Measurements from ENCODE around the gene NDOR1. TPM values are rescaled to one million over a fixed set of nuclear protein-coding genes. Genes with fewer than 3 reads are reported as not detected.

Gene NDOR1
- polyA plus RNA-seq, 2 of the 4 experiments (the other 2 are of a cell fraction): 5.6 to 19.5 TPM

DNA sequence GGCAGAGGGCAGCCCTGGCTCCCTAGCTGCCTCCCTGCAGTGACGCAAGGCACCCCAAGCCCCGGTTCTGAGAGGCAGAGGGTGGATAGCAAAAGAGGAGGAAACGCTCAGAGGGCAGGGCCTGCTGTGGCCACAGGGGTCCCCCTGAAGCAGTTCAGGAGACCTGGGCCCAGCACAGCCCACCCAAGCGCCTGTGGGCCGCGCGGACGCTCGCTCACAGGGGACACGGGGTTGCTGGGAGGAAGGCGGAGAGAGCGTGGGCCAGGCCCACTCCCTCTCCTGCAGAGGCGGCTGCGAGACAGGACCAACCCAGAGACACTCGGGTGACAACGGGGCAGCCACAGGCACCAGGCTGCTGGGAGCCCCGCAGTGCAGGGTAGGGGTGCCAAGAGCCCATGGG lies 25.7 kb upstream of the NDOR1 start:
- H3K4me3 ChIP-seq: no peak overlapping the region
- ATAC-seq (no peak), FAIRE-seq (no peak), DNase-seq (ENCODE audit: low read depth in 1 of 2, low spot score in 1 of 2) (no peak)
- ChIA-PET CTCF (interaction anchor here (0.6 to 16.5 kb wide), 6 partner anchors 10 to 179 kb away, joined by 3 to 156 read pairs (median 18); partner anchors contain the start of genes ANAPC2, LRRC26 and SSNA1), POLR2A (interaction anchor here (1.2 kb wide), 1 partner anchor 61 kb away, joined by 3 read pairs; the partner anchor contains the start of gene TUBB4B)
- WGBS (ENCODE audit: missing lambda C conversion rate): 92% methylated on average over 16 of the region's 17 CpGs
- H3K4me1 ChIP-seq: no peaks in the 10 kb centered on the region
- H3K27ac ChIP-seq: no peak overlapping the region
- no peak overlapping the region for H3K4me2 ChIP-seq
- no peaks in the 10 kb centered on the region for H3K9me3 ChIP-seq
- TF ChIP-seq RCOR1 (IDR thresholded peaks at IDR 0.05; ENCODE audit: low read depth, low read length): no peak
- TF ChIP-seq ZC3H11A (IDR thresholded peaks at IDR 0.05): no peak
- no peak for TF ChIP-seq REST (IDR thresholded peaks at IDR 0.05)
- TF ChIP-seq, protein P1, sequence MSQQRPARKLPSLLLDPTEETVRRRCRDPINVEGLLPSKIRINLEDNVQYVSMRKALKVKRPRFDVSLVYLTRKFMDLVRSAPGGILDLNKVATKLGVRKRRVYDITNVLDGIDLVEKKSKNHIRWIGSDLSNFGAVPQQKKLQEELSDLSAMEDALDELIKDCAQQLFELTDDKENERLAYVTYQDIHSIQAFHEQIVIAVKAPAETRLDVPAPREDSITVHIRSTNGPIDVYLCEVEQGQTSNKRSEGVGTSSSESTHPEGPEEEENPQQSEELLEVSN (IDR thresholded peaks at IDR 0.05; ENCODE audit: borderline replicate concordance, low read depth): no peak
- no peak for TF ChIP-seq JUNB (IDR thresholded peaks at IDR 0.05)
- TF ChIP-seq RFX5 (IDR thresholded peaks at IDR 0.05): no peak
- no peak for TF ChIP-seq CTCF (IDR thresholded peaks at IDR 0.05)
- no peak for TF ChIP-seq SREBF2 (IDR thresholded peaks at IDR 0.05)

DNA sequence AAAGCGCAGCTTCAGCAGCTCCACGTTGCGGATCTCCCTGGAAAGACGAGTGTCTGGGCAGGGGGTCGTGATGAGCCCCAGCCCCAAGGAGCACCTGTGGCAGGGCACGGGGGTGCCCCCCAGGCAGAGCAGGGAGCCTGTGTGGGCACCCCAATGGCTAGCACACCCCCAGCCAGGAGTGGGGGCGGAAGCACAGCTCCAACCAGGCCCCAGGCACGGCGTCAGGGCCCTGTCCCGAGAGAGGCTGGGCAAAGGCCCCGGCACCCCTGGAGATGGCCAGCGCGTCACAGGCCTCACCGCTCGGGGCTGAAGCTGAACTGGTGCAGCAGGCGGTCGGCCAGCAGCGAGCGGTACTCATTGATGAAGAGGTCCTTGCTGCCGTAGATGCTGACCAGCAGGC lies 25.0 kb upstream of the NDOR1 start:
- ChIA-PET CTCF (interaction anchor here (0.8 to 16.5 kb wide), 5 partner anchors 10 to 57 kb away, joined by 3 to 156 read pairs (median 6); partner anchors contain the start of genes ANAPC2, RNF224 and SSNA1), POLR2A (interaction anchor here (1.2 kb wide), 1 partner anchor 60 kb away, joined by 3 read pairs; the partner anchor contains the start of gene TUBB4B)
- H3K9me3 ChIP-seq: no peaks in the 10 kb centered on the region
- H3K4me1 ChIP-seq: no peaks in the 10 kb centered on the region
- H3K27ac ChIP-seq: no peak overlapping the region
- no peak overlapping the region for H3K4me2 ChIP-seq
- no peak overlapping the region for H3K4me3 ChIP-seq
- ATAC-seq (no peak), DNase-seq (ENCODE audit: low read depth in 1 of 2, low spot score in 1 of 2) (no peak), FAIRE-seq (no peak)
- WGBS (ENCODE audit: missing lambda C conversion rate): 98% methylated on average over 7 of the region's 20 CpGs
- TF ChIP-seq MYC (IDR thresholded peaks at IDR 0.05; ENCODE audit: borderline replicate concordance, low read length) (no peak), EP300 (IDR thresholded peaks at IDR 0.05) (no peak), RNF2 (IDR thresholded peaks at IDR 0.05; ENCODE audit: borderline replicate concordance, low read depth) (no peak), FOSL2 (IDR thresholded peaks at IDR 0.05) (no peak), FOSL2 (CRISPR knock-in tag; IDR thresholded peaks at IDR 0.05) (no peak), HDAC2 (IDR thresholded peaks at IDR 0.05) (no peak), ZFP36 (IDR thresholded peaks at IDR 0.05; ENCODE audit: borderline replicate concordance, partially characterized antibody) (no peak), NR3C1 (IDR thresholded peaks at IDR 0.05) (no peak), ATOH8 (CRISPR knock-in tag; IDR thresholded peaks at IDR 0.05; ENCODE audit: low read depth) (no peak), RARB (CRISPR knock-in tag; IDR thresholded peaks at IDR 0.05) (no peak), TFCP2L1 (CRISPR knock-in tag; IDR thresholded peaks at IDR 0.05) (no peak), SMC3 (IDR thresholded peaks at IDR 0.05) (no peak), RFX5 (IDR thresholded peaks at IDR 0.05) (no peak), HOXB13 (CRISPR knock-in tag; IDR thresholded peaks at IDR 0.05; ENCODE audit: low read depth) (no peak)
